HEK293 (cell line): ENCODE measurements around the gene OPN4.

ENCODE experiments used
- CTCF ChIA-PET: fragments of 350-600 bp; formaldehyde crosslinking; extraction: SDS; loops from one replicate; lab custom pipeline; 2021; ENCODE audit warnings: antibody characterized with exemption; lab: Yijun Ruan, JAX
- POLR2A ChIA-PET: fragments of 300-600 bp; formaldehyde crosslinking; extraction: SDS; loops from one replicate; lab custom pipeline; 2020; ENCODE audit warnings: antibody characterized with exemption, inconsistent platforms; lab: Yijun Ruan, JAX
- H3K27ac ChIP-seq: fragments of 200-500 bp; sonication (Bioruptor generic); 2 replicates; pipeline ENCODE4 v1.5.1; 2014; ENCODE audit warnings: low read depth, low read length, control low read depth, inconsistent platforms; ENCODE audit errors: extremely low read depth
- H3K36me3 ChIP-seq, 2 experiments: fragments of 200-500 bp in 1 of 2; sonication (Bioruptor generic) in 1 of 2; 1 replicate in 1 of 2; 2 replicates in 1 of 2; pipeline ENCODE4 v1.5.1; 2014 to 2017; ENCODE audit warnings: inconsistent platforms in 2 of 2, low read length in 2 of 2; ENCODE audit not compliant: control insufficient read depth in 2 of 2, insufficient read depth in 1 of 2
- H3K4me1 ChIP-seq: fragments of 200-500 bp; sonication (Bioruptor generic); 2 replicates; pipeline ENCODE4 v1.5.1; 2014; ENCODE audit warnings: mild to moderate bottlenecking, low read length, inconsistent platforms; ENCODE audit not compliant: control insufficient read depth, insufficient read depth
- H3K4me3 ChIP-seq: 2 replicates; pipeline ENCODE4 v1.5.1; 2011; ENCODE audit warnings: low read depth, mild to moderate bottlenecking, control low read depth, low read length, moderate library complexity
- H3K9me3 ChIP-seq: fragments of 200-500 bp; sonication (Bioruptor generic); 2 replicates; pipeline ENCODE4 v1.5.1; 2014; ENCODE audit warnings: low read depth, low read length, inconsistent platforms; ENCODE audit not compliant: control insufficient read depth, insufficient read depth
- BCL11A ChIP-seq: fragments of 450-650 bp; formaldehyde crosslinking; IDR thresholded peaks from 2 replicates; pipeline ENCODE4 v1.5.1; 2016; ENCODE audit warnings: low read depth, missing biosample characterization, missing genetic modification characterization
- GLIS1 ChIP-seq: fragments of 450-650 bp; formaldehyde crosslinking; IDR thresholded peaks from 2 replicates; pipeline ENCODE4 v1.5.1; 2016; ENCODE audit warnings: missing biosample characterization, missing genetic modification characterization
- KLF1 ChIP-seq: fragments of 450-650 bp; formaldehyde crosslinking; IDR thresholded peaks from 2 replicates; pipeline ENCODE4 v1.5.1; 2016; ENCODE audit warnings: missing biosample characterization, missing genetic modification characterization
- KLF10 ChIP-seq: fragments of 450-650 bp; IDR thresholded peaks from 2 replicates; pipeline ENCODE4 v1.5.1; 2018; ENCODE audit warnings: missing biosample characterization, mild to moderate bottlenecking, missing genetic modification characterization
- KLF8 ChIP-seq: fragments of 450-650 bp; formaldehyde crosslinking; IDR thresholded peaks from 2 replicates; pipeline ENCODE4 v1.5.1; 2016; ENCODE audit warnings: missing biosample characterization, missing genetic modification characterization
- TRIM28 ChIP-seq: IDR thresholded peaks from 2 replicates; pipeline ENCODE4 v1.6.1; 2011; ENCODE audit warnings: low read length, control low read depth, borderline replicate concordance
- ZNF214 ChIP-seq: fragments of 450-650 bp; formaldehyde crosslinking; IDR thresholded peaks from 2 replicates; pipeline ENCODE4 v1.5.1; 2017; ENCODE audit warnings: missing biosample characterization, mild to moderate bottlenecking, missing genetic modification characterization, borderline replicate concordance
- ZNF311 ChIP-seq: fragments of 450-650 bp; formaldehyde crosslinking; IDR thresholded peaks from 2 replicates; pipeline ENCODE4 v1.5.1; 2017; ENCODE audit warnings: missing biosample characterization, missing genetic modification characterization, borderline replicate concordance
- ZNF366 ChIP-seq: fragments of 450-650 bp; formaldehyde crosslinking; conservative IDR thresholded peaks from 2 replicates; pipeline ENCODE4 v1.5.1; 2016; ENCODE audit warnings: missing biosample characterization, missing genetic modification characterization
- ZNF394 ChIP-seq: fragments of 450-650 bp; formaldehyde crosslinking; IDR thresholded peaks from 2 replicates; pipeline ENCODE4 v1.5.1; 2016; ENCODE audit warnings: missing biosample characterization, missing genetic modification characterization, mild to moderate bottlenecking, moderate library complexity, borderline replicate concordance
- ZSCAN30 ChIP-seq: fragments of 450-650 bp; IDR thresholded peaks from 2 replicates; pipeline ENCODE4 v1.5.1; 2018; ENCODE audit warnings: missing biosample characterization, mild to moderate bottlenecking, missing genetic modification characterization, moderate library complexity
- ZXDB ChIP-seq: fragments of 450-650 bp; formaldehyde crosslinking; IDR thresholded peaks from 2 replicates; pipeline ENCODE4 v1.5.1; 2016; ENCODE audit warnings: missing biosample characterization, missing genetic modification characterization
- TF ChIP-seq, protein P1 (sequence below): fragments of 450-650 bp; formaldehyde crosslinking; IDR thresholded peaks from 2 replicates; pipeline ENCODE4 v1.5.1; 2017; ENCODE audit warnings: missing biosample characterization, missing genetic modification characterization
- TF ChIP-seq, protein P2 (sequence below): fragments of 450-650 bp; formaldehyde crosslinking; conservative IDR thresholded peaks from 2 replicates; pipeline ENCODE4 v1.5.1; 2016; ENCODE audit warnings: low read depth, missing biosample characterization, missing genetic modification characterization
- TF ChIP-seq, protein P3 (sequence below): IDR thresholded peaks from 2 replicates; pipeline ENCODE4 v1.6.1; 2011; ENCODE audit warnings: mild to moderate bottlenecking, low read depth, low read length, borderline replicate concordance

The OPN4 gene

GRCh38 chr10:86699541-86699940 is 45.2 kb downstream of the OPN4 start (continued):
- TF ChIP-seq, protein P1, sequence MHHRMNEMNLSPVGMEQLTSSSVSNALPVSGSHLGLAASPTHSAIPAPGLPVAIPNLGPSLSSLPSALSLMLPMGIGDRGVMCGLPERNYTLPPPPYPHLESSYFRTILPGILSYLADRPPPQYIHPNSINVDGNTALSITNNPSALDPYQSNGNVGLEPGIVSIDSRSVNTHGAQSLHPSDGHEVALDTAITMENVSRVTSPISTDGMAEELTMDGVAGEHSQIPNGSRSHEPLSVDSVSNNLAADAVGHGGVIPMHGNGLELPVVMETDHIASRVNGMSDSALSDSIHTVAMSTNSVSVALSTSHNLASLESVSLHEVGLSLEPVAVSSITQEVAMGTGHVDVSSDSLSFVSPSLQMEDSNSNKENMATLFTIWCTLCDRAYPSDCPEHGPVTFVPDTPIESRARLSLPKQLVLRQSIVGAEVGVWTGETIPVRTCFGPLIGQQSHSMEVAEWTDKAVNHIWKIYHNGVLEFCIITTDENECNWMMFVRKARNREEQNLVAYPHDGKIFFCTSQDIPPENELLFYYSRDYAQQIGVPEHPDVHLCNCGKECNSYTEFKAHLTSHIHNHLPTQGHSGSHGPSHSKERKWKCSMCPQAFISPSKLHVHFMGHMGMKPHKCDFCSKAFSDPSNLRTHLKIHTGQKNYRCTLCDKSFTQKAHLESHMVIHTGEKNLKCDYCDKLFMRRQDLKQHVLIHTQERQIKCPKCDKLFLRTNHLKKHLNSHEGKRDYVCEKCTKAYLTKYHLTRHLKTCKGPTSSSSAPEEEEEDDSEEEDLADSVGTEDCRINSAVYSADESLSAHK (tag by site-specific recombination) = no peak
- TF ChIP-seq GLIS1 (no peak), TRIM28 (no peak), KLF8 (tag by site-specific recombination) (no peak), ZNF366 (no peak), ZNF214 (tag by site-specific recombination) (no peak)

DNA sequence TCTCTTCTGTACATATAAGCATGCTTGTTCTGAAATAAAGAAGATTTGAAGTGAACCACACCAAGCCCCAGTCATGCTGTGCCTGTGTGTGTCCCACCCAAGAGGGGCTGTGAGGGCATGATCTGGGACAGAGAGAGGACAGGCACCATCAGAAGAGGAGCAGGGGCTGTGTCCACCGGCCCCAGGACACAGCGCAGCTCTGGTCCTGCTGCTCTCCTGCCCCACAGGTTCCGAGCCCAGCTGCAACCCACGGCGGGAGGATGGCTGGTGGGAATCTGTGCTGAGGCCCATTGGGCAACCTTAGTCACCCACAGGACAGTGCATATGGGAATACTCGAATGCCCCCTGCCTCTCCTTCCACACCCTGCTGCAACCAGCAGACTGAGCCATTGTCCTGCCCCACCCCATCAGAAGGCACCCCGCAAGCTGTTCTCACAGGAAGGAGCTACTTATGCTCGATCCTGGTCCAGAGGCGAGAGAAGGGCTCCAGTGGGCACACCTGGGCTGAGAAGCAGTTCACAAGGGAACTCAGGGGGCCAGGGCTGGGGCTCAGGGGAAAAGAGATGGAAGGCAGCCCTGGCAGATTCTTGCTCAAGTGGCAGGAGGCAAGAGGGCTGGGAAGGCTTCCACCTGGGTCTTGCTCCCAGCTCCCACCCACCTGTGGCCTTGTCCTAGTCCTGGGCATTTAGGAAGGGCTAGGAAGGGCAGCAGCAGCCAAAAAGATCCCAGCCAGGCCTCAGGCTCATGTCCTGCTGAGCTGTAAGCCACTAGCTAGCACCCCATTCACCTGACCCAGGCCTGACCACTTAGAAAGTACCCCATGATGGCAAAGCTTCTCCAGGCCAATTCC is 45.9 kb downstream of the OPN4 start:
- no peaks in the 10 kb centered on the region for H3K9me3 ChIP-seq
- TF ChIP-seq, protein P2, sequence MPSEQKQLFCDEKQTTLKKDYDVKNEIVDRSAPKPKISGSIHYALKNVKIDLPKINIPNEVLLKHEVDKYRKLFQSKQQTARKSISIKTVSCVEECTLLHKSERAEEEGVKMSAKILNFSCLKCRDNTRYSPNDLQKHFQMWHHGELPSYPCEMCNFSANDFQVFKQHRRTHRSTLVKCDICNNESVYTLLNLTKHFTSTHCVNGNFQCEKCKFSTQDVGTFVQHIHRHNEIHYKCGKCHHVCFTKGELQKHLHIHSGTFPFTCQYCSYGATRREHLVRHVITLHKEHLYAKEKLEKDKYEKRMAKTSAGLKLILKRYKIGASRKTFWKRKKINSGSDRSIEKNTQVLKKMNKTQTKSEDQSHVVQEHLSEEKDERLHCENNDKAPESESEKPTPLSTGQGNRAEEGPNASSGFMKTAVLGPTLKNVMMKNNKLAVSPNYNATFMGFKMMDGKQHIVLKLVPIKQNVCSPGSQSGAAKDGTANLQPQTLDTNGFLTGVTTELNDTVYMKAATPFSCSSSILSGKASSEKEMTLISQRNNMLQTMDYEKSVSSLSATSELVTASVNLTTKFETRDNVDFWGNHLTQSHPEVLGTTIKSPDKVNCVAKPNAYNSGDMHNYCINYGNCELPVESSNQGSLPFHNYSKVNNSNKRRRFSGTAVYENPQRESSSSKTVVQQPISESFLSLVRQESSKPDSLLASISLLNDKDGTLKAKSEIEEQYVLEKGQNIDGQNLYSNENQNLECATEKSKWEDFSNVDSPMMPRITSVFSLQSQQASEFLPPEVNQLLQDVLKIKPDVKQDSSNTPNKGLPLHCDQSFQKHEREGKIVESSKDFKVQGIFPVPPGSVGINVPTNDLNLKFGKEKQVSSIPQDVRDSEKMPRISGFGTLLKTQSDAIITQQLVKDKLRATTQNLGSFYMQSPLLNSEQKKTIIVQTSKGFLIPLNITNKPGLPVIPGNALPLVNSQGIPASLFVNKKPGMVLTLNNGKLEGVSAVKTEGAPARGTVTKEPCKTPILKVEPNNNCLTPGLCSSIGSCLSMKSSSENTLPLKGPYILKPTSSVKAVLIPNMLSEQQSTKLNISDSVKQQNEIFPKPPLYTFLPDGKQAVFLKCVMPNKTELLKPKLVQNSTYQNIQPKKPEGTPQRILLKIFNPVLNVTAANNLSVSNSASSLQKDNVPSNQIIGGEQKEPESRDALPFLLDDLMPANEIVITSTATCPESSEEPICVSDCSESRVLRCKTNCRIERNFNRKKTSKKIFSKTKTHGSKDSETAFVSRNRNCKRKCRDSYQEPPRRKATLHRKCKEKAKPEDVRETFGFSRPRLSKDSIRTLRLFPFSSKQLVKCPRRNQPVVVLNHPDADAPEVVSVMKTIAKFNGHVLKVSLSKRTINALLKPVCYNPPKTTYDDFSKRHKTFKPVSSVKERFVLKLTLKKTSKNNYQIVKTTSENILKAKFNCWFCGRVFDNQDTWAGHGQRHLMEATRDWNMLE = no peak
- TF ChIP-seq KLF10 (tag by site-specific recombination) = no peak
- no peak for TF ChIP-seq KLF1 (tag by site-specific recombination)
- TF ChIP-seq ZNF394 (tag by site-specific recombination) = no peak
- no peak for TF ChIP-seq ZNF311 (tag by site-specific recombination)
- no peak for TF ChIP-seq ZXDB (tag by site-specific recombination)
- no peak for TF ChIP-seq BCL11A (tag by site-specific recombination)
- TF ChIP-seq ZSCAN30 (tag by site-specific recombination) = no peak
- TF ChIP-seq, all 188 proteins: peak for 0
- ChIA-PET POLR2A (no interaction called here), CTCF (interaction anchor here (0.7 to 2.0 kb wide), 6 partner anchors 8 to 260 kb away, joined by 3 to 9 read pairs (median 3); no protein-coding TSS in a partner anchor)
- H3K4me1 ChIP-seq = no peaks in the 10 kb centered on the region
- H3K36me3 ChIP-seq = no peaks in the 10 kb centered on the region
- H3K27ac ChIP-seq = no peak overlapping the region
- H3K4me3 ChIP-seq = no peak overlapping the region

DNA sequence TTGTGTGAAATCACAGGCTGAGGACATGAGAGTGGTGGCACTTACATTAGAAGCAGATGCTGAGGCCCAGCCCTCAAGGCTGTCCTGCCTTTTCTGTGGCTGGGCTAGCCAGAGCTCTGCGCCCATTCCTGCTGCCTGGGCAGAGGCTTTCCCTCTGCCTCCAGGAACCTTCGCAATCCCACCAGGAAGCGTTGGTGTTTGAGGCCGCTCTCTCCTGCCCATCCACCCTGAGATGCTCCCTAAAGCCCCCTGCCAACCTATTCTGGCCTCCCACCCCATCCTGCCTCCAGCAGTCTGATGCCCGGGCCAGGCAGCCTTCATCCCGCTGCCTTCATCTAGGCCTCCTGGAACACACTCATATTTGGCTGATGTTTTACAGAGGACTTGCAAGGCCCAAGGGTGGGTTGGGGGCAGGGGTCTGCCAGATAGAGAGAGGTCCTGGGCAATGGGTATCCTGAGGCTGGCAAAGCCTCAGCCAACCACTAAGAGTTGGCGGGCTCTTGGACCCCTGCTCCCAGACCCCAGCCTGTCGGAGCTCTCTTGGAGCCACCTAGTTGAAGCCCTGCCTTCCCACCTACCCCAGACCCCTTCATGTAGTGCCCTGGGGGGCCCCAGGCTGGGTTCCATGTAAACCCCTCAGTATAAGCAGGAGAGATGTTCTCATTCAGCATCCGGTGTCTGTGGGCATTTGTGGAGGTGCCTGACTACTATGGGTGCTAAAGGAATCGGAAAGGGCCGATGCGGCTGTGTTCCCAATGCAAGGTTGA is 46.7 kb downstream of the OPN4 start:
- ChIA-PET POLR2A (no interaction called here), CTCF (interaction anchor here (0.8 to 2.0 kb wide), 4 partner anchors 8 to 259 kb away, joined by 3 to 9 read pairs (median 3); no protein-coding TSS in a partner anchor)
- Histone ChIP-seq H3K4me1 (no peaks in the 10 kb centered on the region), H3K27ac (no peak overlapping the region), H3K36me3 (no peaks in the 10 kb centered on the region), H3K4me3 (no peak overlapping the region), H3K9me3 (no peaks in the 10 kb centered on the region)
- TF ChIP-seq, protein P3, sequence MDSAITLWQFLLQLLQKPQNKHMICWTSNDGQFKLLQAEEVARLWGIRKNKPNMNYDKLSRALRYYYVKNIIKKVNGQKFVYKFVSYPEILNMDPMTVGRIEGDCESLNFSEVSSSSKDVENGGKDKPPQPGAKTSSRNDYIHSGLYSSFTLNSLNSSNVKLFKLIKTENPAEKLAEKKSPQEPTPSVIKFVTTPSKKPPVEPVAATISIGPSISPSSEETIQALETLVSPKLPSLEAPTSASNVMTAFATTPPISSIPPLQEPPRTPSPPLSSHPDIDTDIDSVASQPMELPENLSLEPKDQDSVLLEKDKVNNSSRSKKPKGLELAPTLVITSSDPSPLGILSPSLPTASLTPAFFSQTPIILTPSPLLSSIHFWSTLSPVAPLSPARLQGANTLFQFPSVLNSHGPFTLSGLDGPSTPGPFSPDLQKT = no peak
- TF ChIP-seq ZXDB (tag by site-specific recombination) = no peak
